ENCODE data around the gene SLC36A3.
"Not testable (repeated sequence)": the region's sequence is repeated elsewhere in the genome, so short reads cannot be mapped to it uniquely, and the experiment has no call there.

Gene SLC36A3

DNA sequence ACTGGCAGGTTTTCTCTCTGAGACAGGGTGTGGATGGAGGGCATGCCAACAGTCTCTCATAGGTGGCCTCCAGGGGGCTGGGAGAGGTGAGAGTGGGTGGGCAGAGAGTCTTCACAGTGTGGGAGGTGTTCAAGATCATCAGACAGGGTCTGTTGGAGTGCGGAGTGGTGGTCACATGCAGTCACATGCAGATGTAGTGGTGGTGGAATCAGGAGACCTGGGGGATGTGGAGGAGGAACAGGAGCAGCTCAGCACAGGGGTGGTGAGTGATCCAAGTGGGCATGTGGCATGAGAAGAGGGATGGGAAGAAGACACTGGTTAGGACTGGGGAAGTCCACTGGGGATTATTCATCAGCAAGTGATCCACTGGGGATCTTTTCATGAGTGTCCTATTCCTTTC lies 44.8 kb downstream of the SLC36A3 start:
- ATAC-seq: peak in 1 of 2 donors; percentile 14

DNA sequence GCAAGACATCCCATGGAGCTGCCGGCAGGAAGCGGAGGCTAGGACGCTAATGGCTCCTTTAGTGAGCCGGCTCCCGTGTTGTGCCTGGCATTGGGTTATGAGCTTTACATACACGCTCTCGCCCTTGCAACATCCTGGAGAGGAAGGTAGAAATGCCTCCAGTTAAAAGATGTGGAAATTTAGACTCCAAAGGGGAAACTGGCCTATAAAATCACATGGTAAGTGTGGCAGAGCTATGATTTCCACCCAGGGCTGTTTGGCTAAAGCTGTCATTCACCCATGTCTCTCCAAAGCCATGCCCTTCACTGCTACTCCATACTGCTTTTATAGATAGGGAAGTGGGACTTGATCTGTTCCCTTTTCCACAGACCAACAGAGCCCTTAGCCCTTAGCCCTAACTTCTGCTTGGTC lies 45.4 kb downstream of the SLC36A3 start:
- ATAC-seq: no peak

DNA sequence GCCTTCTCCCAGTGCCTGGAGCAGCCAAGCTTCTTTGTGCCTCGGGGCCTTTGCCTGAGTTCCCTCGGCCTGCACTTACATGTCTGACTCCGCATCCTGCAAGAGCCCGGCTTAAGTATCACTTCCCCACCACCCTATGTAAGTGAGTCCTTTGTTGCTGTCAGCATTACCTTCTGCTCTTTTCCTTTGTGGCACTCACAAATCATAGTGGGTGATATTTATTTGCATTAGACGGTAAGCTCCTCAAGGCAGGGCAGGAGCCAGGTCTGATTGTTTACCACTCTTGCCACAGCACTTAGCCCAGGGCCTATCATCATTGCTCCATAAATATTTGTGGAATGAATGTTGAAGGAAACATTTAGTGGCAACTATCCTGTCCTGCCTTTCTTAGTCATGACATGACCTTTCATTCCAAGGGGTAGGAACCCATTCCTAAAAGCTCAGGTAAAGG lies 45.8 kb downstream of the SLC36A3 start:
- ATAC-seq: no peak

DNA sequence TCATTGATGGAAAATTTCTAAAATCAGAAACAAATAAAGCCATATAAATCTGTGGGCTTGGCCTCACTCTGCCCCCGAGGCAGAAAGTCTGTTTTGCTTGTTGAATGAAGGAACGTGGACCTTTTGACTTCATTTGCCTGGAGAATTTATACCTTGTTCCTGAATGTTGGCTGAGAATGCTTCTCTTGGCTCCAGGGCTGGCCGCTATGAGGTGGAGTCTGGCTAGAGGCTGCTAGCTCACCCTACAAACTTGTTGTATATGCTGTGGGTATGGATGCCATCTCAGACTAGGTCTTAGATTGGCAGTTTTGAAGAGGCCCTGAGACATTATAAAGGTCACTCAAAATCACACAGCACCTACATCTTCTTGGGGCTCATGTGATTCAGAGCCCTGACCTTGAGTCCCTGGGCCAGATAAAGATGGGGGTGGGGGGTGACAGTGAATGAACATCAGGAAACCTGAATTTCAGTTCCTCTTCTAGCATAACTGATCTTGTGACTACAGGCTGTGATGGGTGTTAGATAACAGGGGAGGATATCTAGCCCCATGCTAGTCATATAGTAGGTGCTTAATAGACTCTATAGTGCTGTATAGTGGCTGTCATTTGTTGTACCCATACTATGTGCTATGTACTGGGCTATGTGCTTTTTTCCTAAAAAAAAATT lies 47.8 kb downstream of the SLC36A3 start:
- ATAC-seq: no peak

DNA sequence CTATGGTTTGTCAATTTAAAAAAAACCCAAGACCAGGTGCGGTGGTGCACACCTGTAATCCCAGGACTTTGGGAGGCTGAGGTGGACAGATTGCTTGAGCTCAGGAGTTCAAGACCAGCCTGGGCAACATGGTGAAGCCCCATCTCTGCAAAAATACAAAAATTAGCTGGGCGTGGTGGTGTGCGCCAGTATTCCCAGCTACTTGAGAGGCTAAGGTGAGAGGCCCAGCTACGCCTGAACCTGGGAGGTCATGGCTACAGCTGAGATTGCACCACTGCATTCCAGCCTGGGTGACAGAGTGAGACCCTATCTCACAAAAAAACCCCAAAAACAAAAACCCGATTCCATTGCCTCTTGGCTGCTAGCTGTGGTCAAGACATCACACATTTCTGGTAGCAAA lies 48.6 kb downstream of the SLC36A3 start:
- ATAC-seq: not testable (repeated sequence)

DNA sequence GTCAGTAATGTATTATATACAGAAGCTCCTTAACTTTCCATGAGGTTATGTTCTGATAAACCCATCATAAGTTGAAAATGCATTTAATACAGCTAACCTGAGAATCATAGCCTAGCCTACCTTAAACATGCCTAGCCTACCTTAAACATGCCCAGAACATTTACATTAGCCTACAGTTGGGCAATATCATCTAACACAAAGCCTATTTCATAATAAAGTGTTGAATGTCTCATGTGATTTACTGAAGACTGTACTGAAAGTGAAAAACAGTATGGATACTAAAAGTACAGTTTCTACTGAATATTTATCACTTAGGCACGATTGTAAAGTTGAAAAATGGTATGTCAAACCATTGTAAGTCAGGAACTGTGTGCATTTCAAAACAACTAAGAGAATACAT lies 49.0 kb downstream of the SLC36A3 start:
- ATAC-seq: no peak

DNA sequence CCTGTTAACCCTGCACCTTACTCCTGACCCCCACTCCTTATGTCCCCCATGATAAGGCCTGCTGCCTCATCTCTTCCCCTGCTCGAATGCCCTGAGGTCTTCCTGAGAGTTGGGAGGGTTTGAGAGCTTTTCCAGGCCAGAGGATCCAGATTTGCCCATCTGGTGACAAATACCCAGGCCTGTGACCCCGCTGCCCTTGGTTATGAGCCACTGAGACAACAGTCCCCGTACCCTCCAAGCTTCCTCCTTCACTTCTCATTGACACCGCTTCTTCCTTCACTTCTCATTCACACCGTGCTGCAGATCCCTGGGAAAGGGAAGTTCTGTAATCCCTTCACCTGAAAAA lies 50.0 kb downstream of the SLC36A3 start:
- ATAC-seq: no peak

DNA sequence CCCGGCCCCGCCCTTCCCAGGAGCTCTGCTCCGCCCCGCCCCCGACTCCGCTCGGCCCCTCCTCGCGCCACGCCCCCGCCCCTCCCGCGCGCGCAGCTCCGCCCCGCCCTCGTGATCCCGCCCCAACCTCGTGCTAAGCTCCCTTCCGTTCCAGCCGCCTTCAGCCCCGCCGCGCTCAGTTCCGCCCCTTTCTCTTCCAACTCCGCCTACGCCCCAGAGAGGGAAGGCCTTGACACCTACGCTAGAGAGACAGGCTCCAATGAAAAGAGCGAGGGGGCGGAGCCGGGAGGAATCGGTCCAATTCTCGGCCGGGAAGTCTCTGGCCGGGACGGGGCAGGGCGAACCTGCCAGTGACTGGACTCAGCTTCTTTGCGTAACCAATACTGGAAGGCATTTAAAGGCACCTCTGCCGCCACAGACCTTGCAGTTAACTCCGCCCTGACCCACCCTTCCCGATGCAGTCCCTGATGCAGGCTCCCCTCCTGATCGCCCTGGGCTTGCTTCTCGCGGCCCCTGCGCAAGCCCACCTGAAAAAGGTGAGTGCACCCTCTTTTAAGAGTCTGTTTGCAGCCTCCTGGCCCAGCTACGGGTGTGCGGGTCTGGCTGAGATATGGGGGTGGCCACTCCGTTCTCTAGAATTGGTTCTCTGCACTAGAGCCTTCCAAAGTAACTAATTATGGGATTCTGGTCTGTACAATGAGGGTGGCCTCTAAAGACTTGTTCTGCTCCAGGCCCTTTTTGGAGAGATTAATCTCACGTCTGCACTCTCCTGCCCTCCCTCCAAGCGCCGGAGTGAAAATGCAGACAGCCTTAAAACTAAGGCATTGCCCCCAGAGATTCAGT lies 50.6 kb downstream of the SLC36A3 start, which contains the start of gene GM2A:
Gene GM2A (plus strand): TSS at position 424 of the 843 bp plus-strand sequence. CDS start 32 bp downstream, at position 456.
- peak; percentile 88 to 94 for ATAC-seq

DNA sequence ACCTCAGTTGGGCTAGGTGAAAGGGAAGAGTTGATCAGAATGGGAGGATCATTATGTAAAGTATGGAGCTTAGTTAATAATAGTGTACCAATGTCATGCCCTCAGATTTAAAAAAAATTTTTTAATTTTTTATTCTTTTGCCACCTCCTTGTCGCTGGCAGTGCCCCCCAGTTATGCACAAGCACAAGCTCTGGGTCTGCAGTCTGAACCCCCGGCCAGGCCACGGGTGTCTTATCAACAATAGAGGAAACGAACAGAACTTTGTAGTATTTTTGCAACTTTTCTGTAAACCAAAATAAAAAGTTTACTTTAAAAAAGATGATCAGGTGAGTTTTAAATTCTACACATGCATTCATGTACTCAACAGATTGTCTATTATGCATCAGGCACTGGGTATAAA lies 51.9 kb downstream of the SLC36A3 start:
- ATAC-seq: no peak

DNA sequence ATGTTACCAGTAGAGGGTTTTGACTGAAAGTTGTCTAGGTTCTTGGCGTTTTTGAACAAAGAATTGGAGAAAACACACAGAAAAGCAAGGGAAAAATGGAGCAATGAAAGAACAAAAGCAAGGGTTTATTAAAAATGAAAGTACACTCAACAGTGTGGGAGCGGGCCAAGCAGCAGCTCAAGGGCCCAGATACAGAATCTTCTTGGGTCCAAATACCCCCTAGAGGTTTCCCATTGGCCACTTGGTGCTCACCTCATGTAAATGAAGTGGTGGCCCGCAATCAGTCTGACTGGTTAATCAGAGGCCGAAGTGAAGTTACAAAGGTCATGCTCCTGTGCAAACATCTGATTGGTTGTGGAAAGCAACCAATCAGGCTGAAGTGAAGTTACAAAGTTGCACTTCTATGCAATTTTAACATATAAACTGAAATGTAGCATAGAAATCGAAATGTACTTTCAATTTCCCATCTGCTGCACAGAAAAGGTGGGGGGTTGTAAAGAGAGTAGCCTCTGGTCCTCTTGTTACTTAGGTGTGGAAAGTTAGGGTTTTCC lies 52.5 kb downstream of the SLC36A3 start:
- peak; percentile 12 to 44 for ATAC-seq

DNA sequence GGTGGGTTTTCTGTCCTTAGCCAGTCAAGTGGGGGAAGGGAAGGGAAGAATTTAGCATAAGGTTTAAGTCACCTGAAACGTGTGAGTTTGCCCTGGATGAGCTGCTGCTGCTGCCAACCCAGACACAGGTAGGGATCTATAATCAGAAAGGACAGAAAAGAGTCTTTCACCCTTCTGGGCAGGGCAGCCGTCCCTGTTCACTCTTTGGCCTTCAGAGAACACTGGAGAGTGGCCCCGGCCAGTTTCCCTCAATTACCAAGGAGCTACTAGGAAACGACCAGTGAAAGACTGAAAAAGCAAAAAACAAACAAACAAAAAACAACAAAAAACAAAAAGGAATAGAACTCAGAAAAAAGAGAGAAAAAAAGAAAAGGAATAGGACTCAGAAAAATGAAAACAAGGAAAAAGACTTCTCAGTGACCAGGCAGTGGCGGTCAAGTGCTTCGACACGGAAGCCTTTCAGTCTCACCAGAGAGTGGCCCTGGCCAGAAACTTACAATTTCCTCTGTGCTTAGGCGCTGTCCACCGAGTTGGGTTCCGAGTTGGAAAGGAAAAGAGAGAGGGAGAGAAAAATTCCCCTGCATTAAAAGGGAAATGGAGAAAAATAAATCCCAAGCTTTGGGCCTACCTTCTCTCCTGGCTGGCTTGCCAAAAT lies 53.1 kb downstream of the SLC36A3 start:
- ATAC-seq: no peak

DNA sequence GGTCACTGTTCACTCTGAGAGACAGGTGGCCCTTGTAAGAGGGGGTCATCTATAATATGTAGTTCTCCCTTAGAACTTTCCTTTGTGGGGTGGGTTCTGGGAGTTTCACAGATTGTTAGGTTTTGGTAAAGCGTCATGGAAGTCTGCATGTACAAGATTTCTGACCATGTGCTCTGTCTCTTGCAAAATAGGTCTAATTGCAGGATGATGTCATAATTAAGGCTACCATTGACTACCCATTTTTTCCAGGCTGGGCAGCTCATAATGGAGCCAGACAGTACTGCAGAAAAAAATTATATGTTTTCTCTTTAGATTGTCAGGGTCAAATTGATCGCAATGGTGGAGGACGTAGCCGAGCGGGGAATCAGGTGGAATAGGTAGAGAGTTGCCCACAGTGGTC lies 54.3 kb downstream of the SLC36A3 start:
- ATAC-seq: no peak

DNA sequence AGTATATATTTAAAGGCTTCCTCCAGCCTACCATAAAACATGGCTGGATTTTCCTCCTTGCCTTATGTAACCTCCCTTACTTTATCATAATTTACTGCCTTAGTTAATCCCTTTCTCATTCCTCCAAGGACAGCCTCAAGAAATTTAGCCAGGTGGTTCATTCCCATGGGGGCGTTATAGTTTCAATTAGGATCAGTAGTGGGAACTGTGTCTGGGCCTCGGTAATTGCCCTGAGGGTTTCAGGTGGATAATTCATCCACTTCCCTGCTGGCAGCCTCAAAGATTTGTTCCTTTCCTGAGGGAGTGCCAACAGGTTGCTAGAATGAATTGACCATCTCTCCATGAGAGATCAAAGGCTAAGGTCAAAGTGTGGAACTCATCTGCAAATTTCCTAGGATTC lies 54.9 kb downstream of the SLC36A3 start:
- ATAC-seq: no peak

DNA sequence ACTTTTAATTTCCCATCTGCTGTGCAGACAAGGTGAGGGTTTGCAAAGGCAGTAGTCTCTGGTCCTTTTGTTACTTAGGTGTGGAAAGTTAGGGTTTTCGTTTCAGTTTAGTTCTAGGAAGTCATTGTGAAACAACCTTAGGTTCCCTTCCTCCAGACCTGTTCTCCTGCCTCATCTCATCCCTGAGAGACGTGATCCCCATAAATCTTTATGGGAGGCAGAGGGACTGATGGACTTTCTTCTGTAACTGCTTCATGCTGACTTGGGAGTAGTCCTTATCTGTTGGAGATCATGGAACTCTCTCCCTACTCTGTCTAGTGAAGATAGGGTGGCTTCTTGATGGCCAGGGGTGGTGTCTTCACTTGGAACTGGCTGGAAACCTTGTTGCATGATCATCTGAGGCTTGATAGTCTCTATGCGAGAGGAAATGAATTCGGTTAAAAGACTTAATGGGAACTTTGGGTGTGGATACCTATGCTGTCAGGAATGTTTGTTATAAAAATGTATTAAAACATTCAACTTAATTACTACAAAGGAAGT lies 57.8 kb downstream of the SLC36A3 start:
- ATAC-seq: no peak

DNA sequence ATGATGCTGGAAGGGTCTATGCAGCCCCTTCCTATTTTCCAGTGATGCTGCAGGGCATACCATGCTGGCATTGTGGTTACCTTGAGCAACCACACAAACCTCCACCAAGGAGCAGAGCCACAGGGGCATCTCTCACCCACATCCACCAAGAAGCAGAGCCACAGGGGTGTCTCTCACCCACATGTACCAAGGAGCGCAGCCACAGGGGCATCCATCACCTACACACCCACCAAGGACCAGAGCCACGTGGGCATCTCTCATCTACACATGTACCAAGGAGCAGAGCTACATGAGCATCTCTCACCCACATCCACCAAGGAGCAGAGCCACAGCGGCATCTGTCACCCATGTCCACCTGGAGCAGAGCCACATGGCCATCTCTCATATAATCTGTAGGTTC lies 59.4 kb downstream of the SLC36A3 start:
- ATAC-seq: no peak

DNA sequence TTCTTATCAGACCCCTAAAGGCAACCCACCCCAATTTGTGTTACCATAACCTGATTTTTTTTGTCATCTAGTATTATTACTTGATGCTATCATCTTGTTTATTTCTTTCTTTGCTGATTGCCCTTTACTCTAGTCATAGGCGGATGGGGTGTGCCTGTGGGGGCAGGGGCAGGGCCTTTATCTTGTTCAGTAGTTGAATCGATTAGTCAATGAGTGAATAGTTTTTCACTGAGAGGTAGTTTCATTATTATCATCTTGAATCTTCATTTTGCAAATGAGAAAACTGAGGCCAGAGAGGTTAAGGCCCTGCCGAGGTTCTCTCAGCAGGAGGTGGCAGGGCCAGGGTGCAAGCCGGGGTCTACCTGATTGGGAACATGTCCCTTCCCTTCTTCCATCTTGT lies 60.0 kb downstream of the SLC36A3 start:
- ATAC-seq: peak; percentile 86 to 94

DNA sequence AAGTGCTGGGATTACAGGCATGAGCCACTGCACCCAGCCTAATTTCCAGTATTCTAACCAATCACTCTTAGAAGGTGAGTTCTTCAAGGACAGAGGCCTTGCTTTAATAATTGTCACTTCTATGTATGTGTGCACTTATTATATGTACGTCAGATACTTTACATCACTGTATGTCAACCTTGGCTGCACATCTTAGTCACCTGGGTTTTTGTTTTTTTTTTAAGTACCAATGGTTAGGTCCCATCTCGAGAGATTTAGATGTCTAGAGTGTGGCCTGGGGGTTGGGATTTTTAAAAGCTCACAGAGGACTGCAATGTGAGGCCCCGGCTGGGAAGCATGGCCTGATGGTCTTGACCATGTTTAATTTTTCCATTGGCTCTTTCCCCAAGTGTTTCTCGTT lies 60.4 kb downstream of the SLC36A3 start:
- peak; percentile 49 to 51 for ATAC-seq

DNA sequence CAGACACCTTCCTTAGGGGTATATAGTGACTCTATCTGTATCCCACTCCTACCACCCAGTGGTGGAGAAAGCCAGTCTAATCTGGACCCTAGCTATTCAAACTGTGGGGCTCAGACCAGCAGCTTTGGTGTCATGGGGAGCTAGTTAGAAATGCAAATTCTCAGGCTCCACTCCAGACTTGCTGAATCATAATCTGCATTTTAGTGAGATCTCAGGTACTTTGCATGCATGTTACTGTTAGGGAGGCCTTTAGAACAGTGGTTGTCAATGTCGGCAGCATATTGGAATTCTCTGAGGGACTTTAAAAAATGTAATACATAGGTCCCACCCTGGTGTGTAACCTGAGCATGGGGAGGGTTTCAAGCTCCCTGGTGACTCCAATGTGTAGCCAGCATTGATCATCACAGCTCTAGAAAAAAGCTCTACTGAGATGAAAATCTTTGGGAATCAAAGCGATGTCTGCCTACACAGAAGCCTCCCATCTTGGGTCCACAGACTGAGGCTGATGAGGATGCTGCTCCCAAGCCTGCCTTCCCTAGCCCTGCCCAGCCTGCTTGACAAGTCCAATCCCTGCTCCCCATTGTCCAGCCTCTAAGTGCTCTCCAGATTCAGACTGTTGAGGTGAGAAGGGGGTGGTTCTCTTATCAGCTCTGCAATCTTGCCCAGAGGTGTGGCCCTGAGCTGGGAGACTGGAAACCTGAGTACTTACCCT lies 62.5 kb downstream of the SLC36A3 start:
- ATAC-seq: no peak

DNA sequence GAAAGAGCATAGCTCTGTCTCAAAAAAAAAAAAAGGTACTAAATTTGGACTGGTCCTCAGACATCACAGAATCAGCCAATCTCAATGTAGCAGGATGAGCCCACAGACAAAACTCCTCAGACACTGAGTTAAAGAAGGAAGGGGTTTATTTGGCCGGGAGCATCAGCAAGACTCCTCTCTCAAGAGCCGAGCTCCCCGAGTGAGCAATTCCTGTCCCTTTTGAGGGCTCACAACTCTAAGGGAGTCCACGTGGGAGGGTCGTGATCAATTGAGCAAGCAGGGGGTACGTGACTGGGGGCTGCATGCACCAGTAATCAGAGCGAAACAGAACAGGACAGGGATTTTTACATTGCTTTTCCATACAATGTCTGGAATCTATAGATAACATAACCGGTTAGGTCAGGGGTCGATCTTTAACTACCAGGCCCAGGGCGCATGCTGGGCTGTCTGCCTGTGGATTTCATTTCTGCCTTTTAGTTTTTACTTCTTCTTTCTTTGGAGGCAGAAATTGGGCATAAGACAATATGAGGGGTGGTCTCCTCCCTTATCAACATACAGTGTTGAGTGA lies 63.2 kb downstream of the SLC36A3 start:
- ATAC-seq: not testable (repeated sequence)

DNA sequence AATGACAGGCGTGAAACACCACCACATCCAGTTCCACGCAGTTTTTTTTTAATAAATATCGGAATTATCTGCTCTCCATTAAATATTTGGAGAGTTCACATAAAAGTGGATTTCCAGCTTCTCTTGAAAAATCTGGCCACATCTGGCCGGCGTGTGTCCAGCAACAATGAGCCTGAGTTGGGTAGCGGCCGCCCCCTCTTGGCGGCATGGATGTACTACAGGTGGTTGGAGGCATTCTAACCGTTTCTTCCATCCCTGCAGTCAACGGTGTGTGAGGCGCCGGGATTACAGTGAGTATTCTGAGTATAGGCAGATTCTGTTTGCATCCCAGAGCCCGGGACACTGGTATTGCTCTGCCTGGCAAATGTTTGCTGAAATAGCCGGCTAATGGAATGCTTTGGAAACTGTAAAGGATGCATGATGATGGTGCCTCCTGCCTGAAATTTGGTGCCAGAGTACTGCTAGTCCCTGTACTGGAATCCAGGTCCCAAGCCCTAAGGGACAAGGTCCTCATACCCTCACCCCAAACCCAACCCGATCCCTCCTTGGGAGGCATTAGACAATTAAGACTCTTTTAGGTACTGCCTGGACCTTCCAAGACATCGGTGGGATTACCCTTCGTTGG lies 64.2 kb downstream of the SLC36A3 start:
- ATAC-seq: no peak

DNA sequence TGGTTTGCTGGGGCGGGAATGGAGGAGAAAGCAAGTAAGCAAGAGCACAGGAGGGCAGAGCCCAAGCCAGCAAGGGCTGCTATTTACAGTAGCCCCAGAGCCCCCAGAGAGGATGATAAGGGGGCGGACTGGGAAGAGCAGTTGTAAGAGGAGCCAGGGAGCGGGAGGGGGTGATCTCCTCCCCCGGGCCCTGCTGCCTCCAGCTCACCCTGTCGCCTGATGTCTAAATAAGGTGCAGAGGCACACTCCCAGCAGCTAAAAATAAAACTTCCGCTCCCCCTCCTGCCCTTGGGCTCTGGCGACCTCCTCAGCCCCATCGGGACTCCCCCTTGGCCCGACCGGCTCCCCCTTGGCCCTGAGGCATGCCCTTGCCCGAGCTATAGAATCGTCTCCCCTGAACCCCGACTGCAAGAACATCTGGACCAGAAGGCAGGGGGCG lies 65.2 kb downstream of the SLC36A3 start:
- no peak for ATAC-seq

Data from activated CD4-positive, CD25-positive, alpha-beta regulatory T cell treated with anti-CD3 and anti-CD28 coated beads, Interleukin-2, amount 50 U/mL, for 24 hours (primary cell).